Measurements from ENCODE around the gene B4GALNT3.

DNA sequence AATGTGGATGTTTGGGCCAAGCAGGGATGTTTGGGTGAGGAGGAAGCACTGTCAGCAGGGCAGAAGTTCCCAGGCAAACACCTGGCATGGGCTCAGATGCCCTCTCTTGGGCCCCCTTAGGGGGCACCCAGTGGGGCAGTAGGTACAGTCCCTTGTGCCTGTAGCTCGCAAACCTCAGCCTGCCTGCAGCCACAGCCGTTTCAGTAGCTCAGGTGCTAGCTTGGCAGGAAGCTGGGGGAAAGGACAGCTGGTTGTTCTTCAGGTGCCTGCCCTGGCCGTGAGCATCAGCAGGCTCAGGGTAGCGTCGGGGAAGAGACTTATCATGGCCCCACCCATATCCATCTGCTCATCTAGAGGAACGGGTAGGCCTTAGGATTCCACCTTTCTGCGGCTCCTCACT is 67.5 kb downstream of the B4GALNT3 start:
- TF ChIP-seq, protein P1, sequence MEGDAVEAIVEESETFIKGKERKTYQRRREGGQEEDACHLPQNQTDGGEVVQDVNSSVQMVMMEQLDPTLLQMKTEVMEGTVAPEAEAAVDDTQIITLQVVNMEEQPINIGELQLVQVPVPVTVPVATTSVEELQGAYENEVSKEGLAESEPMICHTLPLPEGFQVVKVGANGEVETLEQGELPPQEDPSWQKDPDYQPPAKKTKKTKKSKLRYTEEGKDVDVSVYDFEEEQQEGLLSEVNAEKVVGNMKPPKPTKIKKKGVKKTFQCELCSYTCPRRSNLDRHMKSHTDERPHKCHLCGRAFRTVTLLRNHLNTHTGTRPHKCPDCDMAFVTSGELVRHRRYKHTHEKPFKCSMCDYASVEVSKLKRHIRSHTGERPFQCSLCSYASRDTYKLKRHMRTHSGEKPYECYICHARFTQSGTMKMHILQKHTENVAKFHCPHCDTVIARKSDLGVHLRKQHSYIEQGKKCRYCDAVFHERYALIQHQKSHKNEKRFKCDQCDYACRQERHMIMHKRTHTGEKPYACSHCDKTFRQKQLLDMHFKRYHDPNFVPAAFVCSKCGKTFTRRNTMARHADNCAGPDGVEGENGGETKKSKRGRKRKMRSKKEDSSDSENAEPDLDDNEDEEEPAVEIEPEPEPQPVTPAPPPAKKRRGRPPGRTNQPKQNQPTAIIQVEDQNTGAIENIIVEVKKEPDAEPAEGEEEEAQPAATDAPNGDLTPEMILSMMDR (IDR thresholded peaks at IDR 0.05; ENCODE audit: low read length): no peak
- TF ChIP-seq EZH2 (IDR thresholded peaks at IDR 0.05; ENCODE audit: borderline replicate concordance, low read length): no peak

All from OCI-LY1 (cell line).